ENCODE data around the gene KIF16B.

KIF16B gene

GRCh38 chr20:16352751-16353416 lies 220.4 kb downstream of the KIF16B start:
- no peak overlapping the region for H3K4me3 ChIP-seq
- DNase-seq (ENCODE audit: low spot score), result no peak
- no peak for TF ChIP-seq CTCF (IDR thresholded peaks at IDR 0.05)
- no peak overlapping the region for H3K27ac ChIP-seq

GRCh38 chr20:16352321-16352720 lies 220.9 kb downstream of the KIF16B start:
- no peak overlapping the region for H3K4me3 ChIP-seq
- TF ChIP-seq CTCF (IDR thresholded peaks at IDR 0.05), result no peak
- no peak overlapping the region for H3K27ac ChIP-seq
- DNase-seq (ENCODE audit: low spot score), result no peak

GRCh38 chr20:16351415-16351814 lies 221.8 kb downstream of the KIF16B start:
- H3K4me3 ChIP-seq, result no peak overlapping the region
- DNase-seq (ENCODE audit: low spot score), result no peak
- TF ChIP-seq CTCF (IDR thresholded peaks at IDR 0.05), result no peak
- no peak overlapping the region for H3K27ac ChIP-seq

GRCh38 chr20:16350465-16350864 lies 222.8 kb downstream of the KIF16B start:
- H3K27ac ChIP-seq, result no peak overlapping the region
- DNase-seq (ENCODE audit: low spot score), result no peak
- TF ChIP-seq CTCF (IDR thresholded peaks at IDR 0.05), result no peak
- no peak overlapping the region for H3K4me3 ChIP-seq

GRCh38 chr20:16349523-16350260 lies 223.6 kb downstream of the KIF16B start:
- Histone ChIP-seq H3K27ac (no peak overlapping the region), H3K4me3 (no peak overlapping the region)
- TF ChIP-seq CTCF (IDR thresholded peaks at IDR 0.05), result no peak
- no peak for DNase-seq (ENCODE audit: low spot score)

GRCh38 chr20:16346956-16347355 lies 226.3 kb downstream of the KIF16B start:
- no peak for TF ChIP-seq CTCF (IDR thresholded peaks at IDR 0.05)
- DNase-seq (ENCODE audit: low spot score), result no peak
- Histone ChIP-seq H3K4me3 (no peak overlapping the region), H3K27ac (no peak overlapping the region)

- DNase-seq (ENCODE audit: low spot score), result no peak
- no peak overlapping the region for H3K27ac ChIP-seq
- no peak for TF ChIP-seq CTCF (IDR thresholded peaks at IDR 0.05)
- H3K4me3 ChIP-seq, result no peak overlapping the region
These were observed 235.5 kb downstream of the KIF16B start for GRCh38 chr20:16337707-16338106.

Data from coronary artery (tissue), 2 donors.